ACC112 (cell line): ENCODE data around the gene AGPAT1.
A peak's percentile ranks its signal among the peaks of the same experiment; 100 is the strongest.

Experiments
- H2AFZ ChIP-seq: fragments of 200-600 bp; sonication (generic); one replicate; pipeline ENCODE4 v1.6.0; 2017; ENCODE audit warnings: antibody characterized with exemption, low read length; ENCODE audit not compliant: unreplicated experiment
- H3K27ac ChIP-seq: fragments of 200-600 bp; sonication (generic); 2 replicates; pipeline ENCODE4 v1.5.1; 2014; ENCODE audit warnings: low read depth, mild to moderate bottlenecking, antibody characterized with exemption, low read length, moderate library complexity
- H3K27me3 ChIP-seq: fragments of 200-600 bp; sonication (generic); 2 replicates; pipeline ENCODE4 v1.6.1; 2014; ENCODE audit warnings: mild to moderate bottlenecking, antibody characterized with exemption, low read length, moderate library complexity, mixed read lengths; ENCODE audit not compliant: insufficient read depth
- H3K36me3 ChIP-seq: fragments of 200-600 bp; sonication (generic); 2 replicates; pipeline ENCODE4 v1.6.1; 2016; ENCODE audit warnings: mild to moderate bottlenecking, antibody characterized with exemption, low read length, moderate library complexity, mixed read lengths; ENCODE audit not compliant: insufficient read depth
- H3K4me1 ChIP-seq: fragments of 200-600 bp; sonication (generic); one replicate; pipeline ENCODE4 v1.6.1; 2016; ENCODE audit warnings: low read length, mixed read lengths; ENCODE audit not compliant: insufficient read depth, unreplicated experiment, control insufficient read depth
- H3K4me3 ChIP-seq: fragments of 200-600 bp; sonication (generic); 2 replicates; pipeline ENCODE4 v1.5.1; 2014; ENCODE audit warnings: mild to moderate bottlenecking, low read depth, low read length
- H3K79me2 ChIP-seq: fragments of 200-600 bp; sonication (generic); one replicate; pipeline ENCODE4 v1.6.0; 2016; ENCODE audit warnings: low read length; ENCODE audit not compliant: control insufficient read depth, unreplicated experiment, insufficient read depth

Gene AGPAT1

DNA sequence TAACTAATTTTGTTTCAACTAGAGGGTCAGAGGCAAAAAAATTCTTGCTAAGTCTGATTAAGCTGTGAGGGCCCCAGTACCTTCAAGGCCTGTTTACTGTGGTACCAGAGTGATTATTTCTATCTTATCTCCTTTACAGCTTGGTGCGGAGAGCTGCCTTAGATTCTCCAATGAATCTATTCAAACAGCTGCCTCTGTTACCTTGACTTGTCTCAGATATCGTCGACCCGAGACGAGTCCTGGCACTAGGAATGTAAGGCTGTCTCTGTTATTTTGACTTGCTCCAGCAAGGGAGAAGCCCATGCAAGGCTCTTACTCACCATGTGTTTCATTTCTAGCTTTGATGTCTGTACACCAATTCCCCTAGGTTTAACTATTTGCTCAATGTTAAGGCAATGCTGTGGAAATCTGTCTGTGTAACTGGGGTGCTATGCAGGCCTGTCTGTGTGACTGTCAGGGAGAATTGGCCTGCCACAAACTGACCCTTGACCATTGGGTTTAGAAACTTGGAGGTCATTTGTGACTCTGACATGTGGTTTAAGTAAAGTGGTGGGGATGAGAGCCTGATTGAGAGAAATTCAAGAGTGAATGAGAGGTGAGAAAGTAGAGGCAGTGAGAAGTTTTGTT, 35.4 kb downstream of the AGPAT1 start:
- no peaks in the 10 kb centered on the region for H3K27me3 ChIP-seq
- H3K36me3 ChIP-seq = no peaks in the 10 kb centered on the region
- H3K79me2 ChIP-seq = no peaks in the 10 kb centered on the region
- H3K27ac ChIP-seq = no peak overlapping the region
- no peak overlapping the region for H2AFZ ChIP-seq
- no peaks in the 10 kb centered on the region for H3K4me1 ChIP-seq
- H3K4me3 ChIP-seq = no peak overlapping the region

DNA sequence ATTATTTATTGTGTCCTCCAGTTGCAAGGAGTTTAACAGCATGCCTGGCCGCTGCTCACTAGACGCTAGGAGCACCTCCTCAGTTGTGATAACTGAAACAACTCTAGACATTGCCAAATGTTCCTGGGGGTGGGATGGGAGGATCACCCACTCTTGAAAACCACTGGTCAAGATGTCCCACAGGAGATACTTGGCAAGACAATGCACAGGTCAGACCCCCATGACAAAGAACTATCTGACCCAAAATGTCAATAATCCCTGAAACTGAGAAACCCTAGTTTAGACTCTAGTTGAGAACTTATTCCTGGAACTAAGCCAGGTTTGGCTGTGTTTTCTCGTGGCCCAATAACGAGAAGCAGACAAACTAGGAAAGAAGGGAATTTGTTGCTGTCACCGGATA, 36.3 kb downstream of the AGPAT1 start:
- no peaks in the 10 kb centered on the region for H3K79me2 ChIP-seq
- H2AFZ ChIP-seq = no peak overlapping the region
- H3K4me1 ChIP-seq = no peaks in the 10 kb centered on the region
- H3K36me3 ChIP-seq = no peaks in the 10 kb centered on the region
- no peak overlapping the region for H3K27ac ChIP-seq
- no peaks in the 10 kb centered on the region for H3K27me3 ChIP-seq
- H3K4me3 ChIP-seq = no peak overlapping the region

DNA sequence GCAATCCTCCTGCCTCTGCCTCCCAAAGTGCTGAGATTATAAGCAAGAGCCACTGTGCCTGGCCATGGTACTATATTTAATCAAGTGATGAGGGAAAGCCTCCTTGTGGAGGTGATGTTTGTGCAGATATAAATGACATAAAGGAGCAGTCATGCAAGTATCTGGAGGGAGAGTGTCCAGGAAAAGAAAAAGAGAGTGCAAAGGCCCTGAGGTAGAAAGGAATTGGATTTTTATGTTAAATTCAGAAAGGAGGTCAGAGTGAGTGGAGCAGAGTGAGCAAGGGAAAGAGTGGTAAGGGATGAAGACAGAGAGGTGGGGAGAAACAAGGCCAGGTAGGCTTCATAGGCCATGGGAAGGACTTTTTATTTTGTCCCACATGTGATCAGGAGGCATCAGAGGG, 38.4 kb downstream of the AGPAT1 start:
- no peak overlapping the region for H3K4me3 ChIP-seq
- peaks cover 3% of the 10 kb centered on the region for H3K4me1 ChIP-seq
- H3K79me2 ChIP-seq = no peaks in the 10 kb centered on the region
- H2AFZ ChIP-seq = no peak overlapping the region
- no peaks in the 10 kb centered on the region for H3K27me3 ChIP-seq
- H3K36me3 ChIP-seq = no peaks in the 10 kb centered on the region
- no peak overlapping the region for H3K27ac ChIP-seq

DNA sequence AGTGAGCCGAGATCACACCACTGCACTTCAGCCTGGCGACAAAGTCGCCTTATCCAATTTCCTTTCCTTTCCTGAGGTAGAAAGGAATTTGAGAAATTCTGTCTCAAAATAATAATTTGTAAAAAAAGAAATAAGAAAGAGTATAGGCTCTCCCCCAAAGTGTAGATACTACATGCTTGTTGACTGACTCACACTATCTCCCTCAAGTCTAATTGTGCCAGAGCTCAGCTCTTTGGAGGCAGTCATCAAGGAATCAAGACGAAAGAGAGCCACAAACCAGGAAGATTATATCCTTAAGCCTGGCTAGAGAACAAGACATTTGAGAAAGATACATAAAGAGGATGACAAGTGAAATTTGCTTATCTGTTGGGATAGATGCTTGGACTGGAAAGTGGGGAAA, 42.1 kb downstream of the AGPAT1 start:
- Histone ChIP-seq H3K4me3 (no peak overlapping the region), H3K27ac (no peak overlapping the region)

DNA sequence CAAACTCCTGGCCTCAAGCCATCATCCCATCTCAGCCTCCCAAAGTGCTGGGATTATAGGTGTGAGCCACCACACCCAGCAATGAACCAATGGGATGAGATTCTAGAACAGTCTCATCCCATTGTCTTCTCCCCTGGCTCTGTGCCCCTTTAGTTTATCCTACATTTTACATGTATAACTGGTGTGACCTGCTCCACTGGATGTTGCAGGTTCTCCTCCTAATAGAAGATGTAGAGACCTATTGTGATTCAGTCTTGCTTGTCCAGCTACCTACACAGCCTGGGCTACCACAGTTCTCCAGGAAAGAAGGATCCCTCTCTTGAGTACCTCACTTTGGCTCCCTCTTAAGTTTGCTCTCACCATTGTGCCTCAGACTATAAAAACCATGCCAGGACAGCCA, 43.8 kb downstream of the AGPAT1 start:
- H3K27ac ChIP-seq = no peak overlapping the region
- no peak overlapping the region for H3K4me3 ChIP-seq
- peaks cover 21% of the 10 kb centered on the region for H3K79me2 ChIP-seq
- H3K4me1 ChIP-seq = peaks cover 18% of the 10 kb centered on the region
- no peaks in the 10 kb centered on the region for H3K36me3 ChIP-seq
- no peaks in the 10 kb centered on the region for H3K27me3 ChIP-seq
- no peak overlapping the region for H2AFZ ChIP-seq

More for the DNA sequence above, 42.1 kb downstream of the AGPAT1 start:
- Histone ChIP-seq H3K79me2 (peaks cover 9% of the 10 kb centered on the region), H3K4me1 (peaks cover 9% of the 10 kb centered on the region), H3K27me3 (no peaks in the 10 kb centered on the region), H3K36me3 (no peaks in the 10 kb centered on the region), H2AFZ (no peak overlapping the region)

DNA sequence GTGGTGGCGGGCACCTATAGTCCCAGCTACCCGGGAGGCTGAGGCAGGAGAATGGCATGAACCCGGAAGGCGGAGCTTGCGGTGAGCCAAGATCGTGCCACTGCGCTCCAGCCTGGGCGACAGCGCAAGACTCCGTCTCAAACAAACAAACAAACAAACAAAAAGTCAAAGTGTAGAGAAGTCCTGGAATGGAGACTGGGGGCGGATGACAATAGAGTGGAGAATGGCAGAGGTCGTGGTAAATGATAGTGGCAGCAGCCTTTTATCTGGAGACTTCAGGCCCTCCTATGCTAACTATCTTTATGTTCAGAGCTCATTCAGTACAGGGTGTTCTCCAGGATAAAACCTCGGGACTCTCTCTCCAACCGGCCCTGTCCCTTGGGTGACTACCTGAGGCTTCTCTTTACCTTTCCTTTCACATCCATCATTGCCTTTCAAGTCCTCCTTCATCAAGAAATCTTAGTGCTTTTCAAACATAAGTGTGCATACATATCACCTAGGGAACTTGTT, 44.4 kb downstream of the AGPAT1 start:
- H3K27me3 ChIP-seq = no peaks in the 10 kb centered on the region

DNA sequence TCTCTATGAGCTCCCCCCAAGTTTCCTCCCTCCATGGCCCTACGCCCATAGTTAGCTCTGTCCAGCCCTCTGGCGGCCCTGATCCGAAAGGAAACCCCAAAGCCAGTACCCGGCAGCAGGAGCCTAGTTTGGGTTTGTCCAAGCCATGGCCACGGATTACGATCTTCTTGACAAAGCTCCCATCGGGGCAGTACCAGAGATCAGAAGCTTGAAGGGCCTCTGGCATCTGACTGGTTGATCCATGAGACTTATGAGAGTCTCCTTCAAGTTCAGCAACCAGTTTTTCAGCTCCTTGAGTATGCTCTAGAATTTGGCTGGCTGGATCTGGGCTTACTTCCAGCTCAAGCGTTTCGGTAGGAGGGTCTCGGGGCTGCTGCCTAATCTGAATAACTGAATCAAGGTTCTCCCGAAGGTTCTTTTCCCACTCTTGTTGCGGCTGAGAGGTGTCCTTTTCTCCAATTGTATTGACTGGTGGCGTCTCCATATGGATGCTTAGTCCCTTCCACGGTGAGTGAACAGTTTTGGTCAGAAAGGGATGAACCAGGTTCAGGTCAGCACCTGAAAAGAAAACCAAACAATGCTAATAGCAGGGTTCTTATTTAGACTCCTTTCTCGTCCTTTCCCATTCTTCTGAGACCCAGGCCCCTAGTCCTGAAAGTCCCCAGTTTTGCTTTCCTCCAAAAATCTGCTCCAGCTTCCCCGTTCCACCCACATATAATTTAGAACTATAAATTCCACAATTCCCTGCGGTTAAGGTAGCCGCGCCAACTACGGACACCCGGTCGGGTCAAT, 46.4 kb downstream of the AGPAT1 start:
- Histone ChIP-seq H3K4me1 (peaks cover 23% of the 10 kb centered on the region), H3K36me3 (no peaks in the 10 kb centered on the region), H3K4me3 (peak overlapping the region; percentile 84), H3K79me2 (peaks cover 24% of the 10 kb centered on the region), H3K27ac (peak overlapping the region; percentile 27; the same call in 1 of the 2 replicates), H3K27me3 (no peaks in the 10 kb centered on the region), H2AFZ (peak overlapping the region; percentile 74)

More for the DNA sequence above, 44.4 kb downstream of the AGPAT1 start:
- Histone ChIP-seq H3K4me3 (no peak overlapping the region), H2AFZ (no peak overlapping the region), H3K79me2 (peaks cover 24% of the 10 kb centered on the region), H3K27ac (no peak overlapping the region), H3K4me1 (peaks cover 23% of the 10 kb centered on the region), H3K36me3 (no peaks in the 10 kb centered on the region)

DNA sequence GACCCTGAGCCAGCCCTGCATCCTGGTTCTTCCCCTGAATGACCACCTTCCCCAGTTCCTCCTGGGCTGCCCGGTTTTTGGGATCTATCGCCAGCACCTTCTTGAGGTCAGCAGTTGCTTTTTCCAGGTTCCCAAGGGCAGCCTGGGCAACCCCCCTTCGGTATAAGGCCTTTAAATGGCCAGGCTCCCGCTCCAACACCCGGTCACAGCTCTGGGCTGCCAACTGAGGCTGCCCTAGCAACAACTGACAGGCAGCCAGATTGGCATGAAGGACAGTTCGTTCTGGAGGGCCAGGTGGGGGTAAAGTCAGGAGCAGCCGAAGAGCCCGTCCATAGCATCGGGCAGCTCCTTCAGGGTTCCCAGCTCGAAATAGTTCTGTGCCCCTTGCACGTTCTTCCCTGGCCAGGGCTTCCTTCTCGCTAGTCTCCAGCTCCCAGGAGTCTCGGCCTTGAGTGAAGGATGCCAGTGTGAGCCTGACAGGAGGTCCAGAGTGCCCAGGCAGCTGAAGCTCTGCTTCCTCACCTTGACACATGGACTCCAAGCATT, 47.1 kb downstream of the AGPAT1 start:
- peaks cover 24% of the 10 kb centered on the region for H3K79me2 ChIP-seq
- H3K4me3 ChIP-seq = peak overlapping the region; percentile 84
- H3K36me3 ChIP-seq = no peaks in the 10 kb centered on the region
- no peak overlapping the region for H2AFZ ChIP-seq
- H3K27ac ChIP-seq = peak overlapping the region; percentile 28
- peaks cover 21% of the 10 kb centered on the region for H3K4me1 ChIP-seq
- H3K27me3 ChIP-seq = no peaks in the 10 kb centered on the region

DNA sequence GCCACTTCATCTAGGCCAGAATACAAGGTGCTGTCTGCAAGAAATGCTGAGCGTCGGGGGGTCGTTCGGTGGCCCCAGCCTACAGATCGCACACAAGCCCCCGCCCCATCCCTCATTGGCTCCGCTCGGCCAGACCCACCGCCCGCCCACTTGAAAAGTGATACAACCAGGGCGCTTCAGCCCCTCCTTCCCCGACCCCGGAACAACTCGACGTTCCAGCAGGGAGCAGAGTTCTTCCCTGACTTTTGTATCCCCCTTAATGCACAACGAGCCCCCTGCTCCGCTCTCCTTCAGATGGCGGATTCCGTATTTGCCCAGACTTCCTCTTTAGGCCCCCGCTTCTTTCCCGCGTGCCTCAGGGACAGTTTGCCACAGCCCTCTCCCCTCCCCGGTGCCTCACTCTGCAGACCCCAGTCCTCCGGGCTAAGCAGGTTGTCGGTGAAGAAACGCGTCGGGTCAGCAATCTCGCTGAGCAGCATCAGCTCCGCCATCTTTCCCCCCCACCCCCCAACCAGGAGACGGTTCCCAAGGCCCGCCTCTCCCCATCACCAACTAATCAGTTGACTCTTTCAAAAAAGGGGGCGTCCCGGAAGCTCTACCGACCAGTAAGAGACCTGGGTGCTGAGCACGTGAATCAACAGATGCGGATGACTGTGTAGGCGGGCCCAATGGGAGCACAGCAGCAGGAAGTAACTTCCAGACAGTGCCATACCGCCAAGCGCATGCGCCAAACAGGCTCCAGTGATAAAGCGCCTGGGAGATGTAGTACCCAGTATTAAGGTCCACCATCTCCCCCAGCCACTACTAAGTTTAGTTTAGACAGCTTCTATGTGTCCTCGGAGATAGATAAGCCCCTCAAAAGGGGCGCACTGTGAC, 47.9 kb downstream of the AGPAT1 start, which contains the start of gene ATF6B:
Gene ATF6B (minus strand): TSS at position 530 of the 876 bp plus-strand sequence. CDS start 39 bp downstream, at position 491.
- Histone ChIP-seq H3K27me3 (no peaks in the 10 kb centered on the region), H2AFZ (peak within 1 kb of the TSS; percentile 49), H3K4me3 (peak within 1 kb of the TSS; percentile 84), H3K79me2 (peaks cover 24% of the 10 kb centered on the region), H3K4me1 (peaks cover 20% of the 10 kb centered on the region), H3K36me3 (no peaks in the 10 kb centered on the region), H3K27ac (peak within 1 kb of the TSS; percentile 69)

DNA sequence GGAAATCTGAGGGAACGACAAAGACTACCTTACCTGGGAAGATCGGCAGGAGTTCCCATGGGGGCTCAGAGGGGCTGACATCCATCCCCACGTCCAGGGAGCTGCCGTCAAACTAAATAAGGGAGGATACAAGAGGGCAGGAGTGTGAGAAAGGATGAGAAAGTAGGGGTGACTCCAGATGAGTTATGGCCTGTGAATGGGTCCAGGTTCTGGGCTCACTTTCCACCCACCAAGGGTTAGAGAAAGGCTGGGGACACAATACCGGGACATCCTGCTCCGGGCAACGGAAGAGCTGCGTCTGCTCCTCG, 48.5 kb downstream of the AGPAT1 start:
- Histone ChIP-seq H2AFZ (peak overlapping the region; percentile 49), H3K27me3 (no peaks in the 10 kb centered on the region), H3K4me3 (peak overlapping the region; percentile 84), H3K4me1 (peaks cover 20% of the 10 kb centered on the region), H3K79me2 (peaks cover 24% of the 10 kb centered on the region), H3K36me3 (no peaks in the 10 kb centered on the region), H3K27ac (peak overlapping the region; percentile 69; the same call in 1 of the 2 replicates)
